HG02571 (cell line): ENCODE data around the gene FNDC3B.
"Not testable (repeated sequence)": the region's sequence is repeated elsewhere in the genome, so short reads cannot be mapped to it uniquely, and the experiment has no call there.

Experiments used
- ATAC-seq: cut with Tn5 transposase; IDR thresholded peaks from one replicate; pipeline ENCODE4 v1.9.1; 2021; ENCODE audit warnings: mild to moderate bottlenecking, moderate library complexity; ENCODE audit not compliant: unreplicated experiment

FNDC3B gene

GRCh38 chr3:172254542-172254941, 215.2 kb downstream of the FNDC3B start:
- ATAC-seq = no peak

DNA sequence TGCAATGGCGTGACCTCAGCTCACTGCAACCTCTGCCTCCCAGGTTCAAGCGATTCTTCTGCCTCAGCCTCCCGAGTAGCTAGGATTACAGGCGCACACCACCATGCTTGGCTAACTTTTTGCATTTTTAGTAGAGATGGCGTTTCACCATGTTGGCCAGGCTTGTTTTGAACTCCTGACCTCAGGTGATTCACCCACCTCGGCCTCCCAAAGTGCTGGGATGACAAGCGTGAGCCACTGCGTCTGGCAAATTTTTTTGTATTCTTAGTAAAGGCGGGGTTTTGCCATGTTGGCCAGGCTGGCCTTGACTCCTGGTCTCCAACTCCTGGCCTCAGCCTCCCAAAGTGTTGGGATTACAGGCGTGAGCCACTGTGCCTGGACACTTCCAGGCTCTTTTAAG, 215.9 kb downstream of the FNDC3B start:
- ATAC-seq = not testable (repeated sequence)

GRCh38 chr3:172256101-172256734, 216.8 kb downstream of the FNDC3B start:
- ATAC-seq = no peak

GRCh38 chr3:172257648-172258400, 218.4 kb downstream of the FNDC3B start:
- ATAC-seq = no peak

- ATAC-seq = no peak
Measured at GRCh38 chr3:172258624-172259023, 219.2 kb downstream of the FNDC3B start.

DNA sequence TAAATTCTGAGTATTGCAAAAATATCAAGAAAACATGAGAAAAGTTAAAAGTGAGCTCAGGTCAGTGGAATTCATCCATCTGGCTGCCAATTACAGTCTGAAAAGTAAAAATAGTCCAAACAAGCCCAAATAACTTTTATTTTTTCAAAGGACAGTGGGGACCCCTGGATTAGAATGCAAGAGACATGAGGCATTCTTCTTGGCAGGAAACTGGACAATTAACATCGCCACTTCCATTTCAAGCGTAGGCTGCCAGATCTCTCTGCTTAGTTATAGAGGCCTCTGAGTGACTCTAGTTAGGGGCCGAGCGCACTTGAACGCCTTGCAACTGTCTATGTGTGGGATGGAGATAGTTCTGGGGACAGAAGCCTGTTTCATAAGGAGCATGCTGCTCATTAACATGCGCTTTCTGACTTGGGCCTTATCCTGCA, 219.7 kb downstream of the FNDC3B start:
- ATAC-seq = no peak

DNA sequence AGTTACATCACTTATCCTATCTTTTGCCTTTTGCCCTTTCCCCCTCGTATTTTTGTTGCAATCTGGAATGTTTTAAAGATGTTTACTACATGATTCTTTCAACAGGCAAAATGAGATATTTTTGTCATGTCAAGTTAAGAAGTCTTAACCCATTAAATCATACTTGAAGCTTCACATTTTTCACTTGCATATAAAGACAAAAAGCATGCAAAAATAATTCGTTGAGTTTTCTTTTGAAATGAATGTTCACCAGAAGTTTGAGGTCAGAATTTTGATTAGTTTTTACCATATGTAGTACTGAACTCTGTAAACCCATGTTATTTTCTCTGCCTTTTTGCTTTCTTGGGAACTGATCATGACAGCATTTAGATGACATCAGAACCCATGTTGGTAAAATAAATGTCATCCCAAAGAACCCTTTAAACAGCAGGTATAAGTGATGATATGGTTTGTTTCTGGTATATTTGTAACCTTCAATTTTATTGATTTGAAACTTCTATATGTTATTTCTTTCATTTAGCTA, 220.4 kb downstream of the FNDC3B start:
- ATAC-seq = no peak

- no peak for ATAC-seq
Measured at GRCh38 chr3:172260381-172260780, 221.0 kb downstream of the FNDC3B start.

GRCh38 chr3:172261054-172261453, 221.7 kb downstream of the FNDC3B start:
- no peak for ATAC-seq

DNA sequence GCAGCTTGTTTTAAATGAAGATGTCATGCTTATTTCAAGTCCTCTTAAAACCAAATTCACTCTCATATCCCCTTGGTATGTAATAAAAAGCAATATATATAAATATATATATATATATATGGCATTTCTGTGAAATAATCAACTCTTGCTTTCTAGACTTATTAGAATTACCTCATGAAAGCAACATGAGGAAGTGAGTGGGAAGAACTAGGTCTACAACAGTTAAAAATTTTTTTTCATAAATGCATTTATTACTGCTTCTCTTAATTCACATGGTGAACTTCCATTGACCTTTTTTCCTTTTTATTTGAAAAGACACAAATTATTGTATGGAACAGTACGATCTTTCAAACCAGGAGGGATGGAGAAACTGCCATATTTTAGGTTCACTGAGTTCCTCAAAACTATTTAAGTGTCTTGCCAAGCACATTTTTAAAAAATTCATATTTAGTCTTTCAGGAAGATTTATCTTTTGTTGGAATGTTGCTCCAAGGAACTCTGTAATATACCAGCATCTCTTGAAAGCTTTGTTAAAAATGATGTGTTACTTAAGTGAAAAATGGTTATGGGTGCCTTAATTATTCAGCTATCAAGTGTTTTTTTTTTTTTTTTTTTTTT, 223.7 kb downstream of the FNDC3B start:
- ATAC-seq = no peak

- ATAC-seq = no peak
Measured at GRCh38 chr3:172263781-172264486, 224.6 kb downstream of the FNDC3B start.

- ATAC-seq = no peak
Measured at GRCh38 chr3:172266103-172266502, 226.7 kb downstream of the FNDC3B start.

DNA sequence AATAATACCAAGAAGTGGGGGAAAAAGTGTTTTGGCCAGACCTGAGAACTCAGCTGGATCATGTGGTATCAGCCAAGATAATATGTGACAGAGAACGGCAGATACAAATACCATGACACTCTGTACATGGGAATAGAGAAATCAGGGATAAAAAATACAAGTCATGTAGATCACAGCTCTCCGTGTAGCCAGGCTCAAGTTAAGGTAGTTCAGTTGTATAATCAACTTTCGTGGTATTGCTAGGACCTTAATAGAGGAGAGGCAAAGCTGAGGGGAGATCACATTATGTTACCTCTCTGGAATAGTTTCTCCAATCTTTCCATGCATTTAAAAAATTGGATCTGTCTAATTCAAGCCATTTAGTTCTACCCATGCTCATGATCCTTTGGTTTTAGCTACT, 229.0 kb downstream of the FNDC3B start:
- ATAC-seq = no peak

DNA sequence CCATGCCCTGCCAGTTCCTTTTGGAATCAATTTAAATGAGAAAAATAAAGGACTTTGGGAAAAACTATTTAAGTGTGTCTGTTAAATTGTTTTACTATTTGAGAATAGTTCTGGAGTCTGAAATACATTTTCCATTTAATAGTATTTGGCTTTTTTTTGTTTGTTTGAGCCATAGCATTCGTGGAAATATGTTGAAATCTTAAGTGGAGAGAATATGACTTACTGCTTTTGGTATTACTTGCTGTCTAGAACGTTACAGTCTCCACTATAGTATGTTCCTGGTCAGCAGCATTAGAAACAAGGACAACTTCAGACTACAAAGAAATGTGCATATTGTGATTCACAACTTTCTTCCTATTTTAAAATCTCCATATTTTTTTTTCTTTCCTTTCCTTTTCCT, 229.5 kb downstream of the FNDC3B start:
- ATAC-seq = no peak

DNA sequence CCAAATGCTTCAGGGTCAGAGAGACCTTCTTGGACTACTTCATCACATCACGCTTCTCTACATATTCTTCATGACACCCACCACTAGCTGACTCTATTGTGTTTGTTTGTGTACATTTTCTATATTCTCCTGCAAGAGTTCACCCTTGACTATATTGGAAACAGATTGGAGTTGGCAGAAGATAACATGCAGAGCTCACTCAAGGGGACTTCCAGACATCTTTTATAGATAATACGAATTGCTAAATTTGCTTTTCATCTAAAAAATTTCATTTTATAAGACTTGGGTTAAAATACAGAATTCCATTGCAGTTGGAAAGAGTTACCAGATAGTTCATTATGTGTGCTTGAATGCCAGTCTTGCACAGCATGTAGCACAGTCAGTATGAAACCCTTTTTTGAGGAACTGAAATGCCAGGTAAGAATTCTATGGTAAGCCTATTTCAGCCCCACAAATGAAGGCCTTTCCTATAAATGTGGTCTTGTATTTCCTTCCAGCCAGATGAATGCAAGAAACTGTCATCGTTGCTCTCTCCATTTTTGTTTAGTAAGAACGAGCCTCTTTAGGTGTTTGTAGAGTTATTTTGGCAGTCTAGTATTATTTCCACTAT, 231.3 kb downstream of the FNDC3B start:
- ATAC-seq = peak; percentile 97

GRCh38 chr3:172271386-172271976, 232.1 kb downstream of the FNDC3B start:
- ATAC-seq = no peak

- no peak for ATAC-seq
Measured at GRCh38 chr3:172272698-172273097, 233.3 kb downstream of the FNDC3B start.

- ATAC-seq = no peak
Measured at GRCh38 chr3:172273378-172273777, 234.0 kb downstream of the FNDC3B start.

DNA sequence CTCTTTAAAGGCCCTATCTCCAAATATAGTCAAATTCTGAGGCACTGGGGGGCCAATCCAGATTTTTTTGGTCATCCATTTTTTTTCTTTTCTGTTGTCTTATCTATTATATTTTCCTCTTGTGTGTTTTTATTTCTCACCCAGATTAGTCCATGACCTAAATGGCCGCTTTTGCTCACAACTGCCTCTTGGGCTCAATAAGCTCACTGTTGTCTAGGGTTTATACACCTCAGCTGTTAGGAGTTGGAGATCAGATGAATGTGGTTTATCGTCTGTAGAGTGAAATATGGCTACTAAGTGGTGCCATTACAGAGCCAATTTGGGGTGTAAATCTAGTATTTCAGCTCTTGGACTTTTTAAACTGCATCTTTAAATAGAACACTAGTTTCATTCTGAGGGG, 235.5 kb downstream of the FNDC3B start:
- ATAC-seq = no peak

- no peak for ATAC-seq
Measured at GRCh38 chr3:172275586-172275985, 236.2 kb downstream of the FNDC3B start.
